HepG2 (cell line): Measurements from ENCODE around the gene ANKRD35. TPM values are rescaled to one million over a fixed set of nuclear protein-coding genes. Genes with fewer than 3 reads are reported as not detected.

Experiments
- ATAC-seq: fragments of 200-7000 bp; cut with Tn5 transposase; 3 replicates; pipeline ENCODE4 v1.9.1; 2020; ENCODE audit warnings: mild to moderate bottlenecking, moderate library complexity
- BruUV-seq: library from RNA; stranded (reverse); fragments of 400-500 nt; replicated peaks from 2 replicates; lab custom pipeline; 2021; lab: Mats Ljungman, UMichigan
- CTCF ChIA-PET: fragments of 300-600 bp; formaldehyde crosslinking; extraction: SDS; loops from one replicate; lab custom pipeline; 2021; ENCODE audit warnings: low total read pairs, inconsistent platforms, low intra/inter-chr PET ratio; lab: Yijun Ruan, JAX
- POLR2A ChIA-PET: fragments of 350-600 bp; sonication (Branson Sonifier 250); formaldehyde crosslinking; loops from one replicate; lab custom pipeline; 2020; ENCODE audit warnings: antibody characterized with exemption, inconsistent platforms; lab: Yijun Ruan, JAX
- DNase-seq: peaks from one replicate; pipeline ENCODE4 v3.0.0-alpha.2; 2015; ENCODE audit warnings: low spot score
- FAIRE-seq: peaks from 3 replicates; lab custom pipeline; 2011; peaks lifted over from hg19 to GRCh38; lab: Jason Lieb, UNC
- H2AFZ ChIP-seq: one replicate; pipeline ENCODE4 v1.6.1; 2011; ENCODE audit warnings: low read length, inconsistent platforms
- H3K27ac ChIP-seq: fragments of 300-600 bp; 3 replicates; pipeline ENCODE4 v1.8.0; 2011; ENCODE audit warnings: mixed run types, mild to moderate bottlenecking, mixed read lengths, low read length, inconsistent platforms; ENCODE audit not compliant: insufficient read depth; ENCODE audit errors: extremely low read length
- H3K27me3 ChIP-seq, 2 experiments: fragments of 200-600 bp in 1 of 2; 2 replicates in 1 of 2; 3 replicates in 1 of 2; pipeline versions ENCODE4 v1.6.0 to v1.8.0; 2011; ENCODE audit warnings: low read length in 2 of 2, mild to moderate bottlenecking in 2 of 2, moderate library complexity in 2 of 2, inconsistent platforms in 1 of 2; ENCODE audit not compliant: insufficient read depth in 2 of 2, control insufficient read depth in 1 of 2
- H3K36me3 ChIP-seq, 2 experiments: fragments of 200-600 bp in 1 of 2; replicated peaks in 1 of 2; 2 replicates in 1 of 2; 3 replicates in 1 of 2; pipeline versions ENCODE4 v1.5.1 to v1.8.0; 2011; ENCODE audit warnings: low read length in 2 of 2, inconsistent platforms in 1 of 2; ENCODE audit not compliant: insufficient read depth in 2 of 2, control insufficient read depth in 1 of 2
- H3K4me1 ChIP-seq: 2 replicates; pipeline ENCODE4 v1.5.1; 2012; ENCODE audit warnings: low read length, inconsistent platforms; ENCODE audit not compliant: insufficient read depth
- H3K4me2 ChIP-seq: 2 replicates; pipeline ENCODE4 v1.6.0; 2011; ENCODE audit warnings: low read depth, low read length, inconsistent platforms
- H3K4me3 ChIP-seq, 3 experiments: fragments of 200-600 bp in 1 of 3; sonication (generic), shearing (Covaris generic) in 1 of 3; replicated peaks in 1 of 3; 2 replicates each; pipeline ENCODE4 v1.5.1; 2011 to 2016; ENCODE audit warnings: low read length in 3 of 3, inconsistent platforms in 2 of 3, low read depth in 2 of 3, mild to moderate bottlenecking in 2 of 3, control low read depth in 1 of 3, mixed read lengths in 1 of 3; ENCODE audit not compliant: insufficient read depth in 1 of 3
- H3K79me2 ChIP-seq: one replicate; pipeline ENCODE4 v1.6.1; 2011; ENCODE audit warnings: low read length, inconsistent platforms; ENCODE audit not compliant: insufficient read depth
- H3K9ac ChIP-seq: 2 replicates; pipeline ENCODE4 v1.6.0; 2011; ENCODE audit warnings: mild to moderate bottlenecking, low read depth, low read length, inconsistent platforms; ENCODE audit not compliant: insufficient read depth
- H3K9me3 ChIP-seq: 2 replicates; pipeline ENCODE4 v1.5.1; 2012; ENCODE audit warnings: mild to moderate bottlenecking, low read length
- H4K20me1 ChIP-seq: 2 replicates; pipeline ENCODE4 v1.6.0; 2011; ENCODE audit warnings: inconsistent platforms, mild to moderate bottlenecking, low read length, moderate library complexity; ENCODE audit not compliant: insufficient read depth
- BCL6 ChIP-seq: IDR thresholded peaks from 2 replicates; pipeline ENCODE4 v1.6.1; 2016; ENCODE audit warnings: missing genetic modification reagents, missing compliant biosample characterization
- HOMEZ ChIP-seq: IDR thresholded peaks from 2 replicates; pipeline ENCODE4 v1.6.1; 2016; ENCODE audit warnings: low read depth
- KAT8 ChIP-seq: IDR thresholded peaks from 2 replicates; pipeline ENCODE4 v1.6.1; 2016; ENCODE audit warnings: missing genetic modification reagents, missing compliant biosample characterization
- MED1 ChIP-seq: sonication (generic); formaldehyde crosslinking; IDR thresholded peaks from 2 replicates; pipeline ENCODE4 v1.4.0; 2020; ENCODE audit warnings: missing genetic modification reagents
- MEIS1 ChIP-seq: sonication (generic); formaldehyde crosslinking; IDR thresholded peaks from 2 replicates; pipeline ENCODE4 v1.9.0; 2021; ENCODE audit warnings: mild to moderate bottlenecking, missing genetic modification reagents, moderate library complexity, borderline replicate concordance
- NCOR1 ChIP-seq: fragments of 200-600 bp; sonication (generic); IDR thresholded peaks from 2 replicates; pipeline ENCODE4 v1.7.0; 2017; ENCODE audit warnings: antibody characterized with exemption, low read length, borderline replicate concordance
- ONECUT2 ChIP-seq: sonication (generic); formaldehyde crosslinking; IDR thresholded peaks from 2 replicates; pipeline ENCODE4 v1.4.0; 2020; ENCODE audit warnings: missing genetic modification reagents
- PAXIP1 ChIP-seq: sonication (generic); formaldehyde crosslinking; conservative IDR thresholded peaks from 2 replicates; pipeline ENCODE4 v1.4.0; 2020; ENCODE audit warnings: mild to moderate bottlenecking, missing genetic modification reagents, moderate library complexity
- RARA ChIP-seq: IDR thresholded peaks from 2 replicates; pipeline ENCODE4 v1.6.1; 2016; ENCODE audit warnings: missing genetic modification reagents, missing compliant biosample characterization
- RXRB ChIP-seq: IDR thresholded peaks from 2 replicates; pipeline ENCODE4 v1.6.1; 2016; ENCODE audit warnings: borderline replicate concordance, missing genetic modification reagents, missing compliant biosample characterization
- SKI ChIP-seq: fragments of 450-650 bp; IDR thresholded peaks from one replicate; pipeline ENCODE4 v1.6.1; 2018; ENCODE audit warnings: mild to moderate bottlenecking; ENCODE audit not compliant: partially characterized antibody
- ZBTB42 ChIP-seq: sonication (generic); formaldehyde crosslinking; IDR thresholded peaks from 2 replicates; pipeline ENCODE4 v1.5.0; 2020; ENCODE audit warnings: mild to moderate bottlenecking, missing genetic modification reagents
- ZNF235 ChIP-seq: sonication (generic); formaldehyde crosslinking; IDR thresholded peaks from 2 replicates; pipeline ENCODE4 v1.8.1; 2023; ENCODE audit warnings: mild to moderate bottlenecking, missing genetic modification reagents, borderline replicate concordance
- ZNF414 ChIP-seq: sonication (generic); formaldehyde crosslinking; IDR thresholded peaks from 2 replicates; pipeline ENCODE4 v1.5.0; 2020; ENCODE audit warnings: missing genetic modification reagents
- ZNF691 ChIP-seq: sonication (generic); formaldehyde crosslinking; IDR thresholded peaks from 2 replicates; pipeline ENCODE4 v1.4.0; 2020; ENCODE audit warnings: missing genetic modification reagents, low read depth, mild to moderate bottlenecking, borderline replicate concordance
- WGBS: methylation state at CpG from one replicate; pipeline ENCODE4 v1.1.6; 2017; ENCODE audit warnings: low lambda C conversion rate; 5-methylcytosine and 5-hydroxymethylcytosine counted together
- in situ Hi-C: cut with HindIII; loops from 2 replicates; pipeline ENCODE4 v1.10.0; 2017; ENCODE audit warnings: low pct_unique_long_range_greater_than_20kb; ENCODE audit not compliant: extremely low pct_ligation_motif_present
- intact Hi-C: fragments of 100-400 bp; cut with micrococcal nuclease; formaldehyde crosslinking; loops from one replicate; pipeline ENCODE4 v1.10.0; 2022; ENCODE audit not compliant: unreplicated experiment
- polyA plus RNA-seq, 8 experiments: library from polyadenylated mRNA; depleted of rRNA in 3 of 8; stranded (reverse) in 7 of 8; unstranded in 1 of 8; fragments of >200 nt; fragmentation: Illumina TruSeq in 4 of 8; extraction: Trizol in 4 of 8; gene quantifications; 2 replicates each; pipeline versions ENCODE4 v1.2.1 to v1.2.3, GENCODE V29; 2011 to 2016; ENCODE audit warnings: low read depth in 4 of 8, missing spikeins in 1 of 8, mixed read lengths in 1 of 8; ENCODE audit not compliant: insufficient read depth in 1 of 8
- total RNA-seq, 5 experiments: library from RNA; depleted of rRNA; stranded (reverse); fragments of >200 nt; fragmentation: Illumina TruSeq; extraction: Trizol; gene quantifications; 2 replicates each; pipeline ENCODE4 v1.2.3, GENCODE V29; 2016; ENCODE audit warnings: low read depth in 1 of 5

ANKRD35 gene
- total and polyA plus RNA-seq, 2 of the 13 experiments (the other 11 are each of a cell fraction or from before 2014, with no cell fraction given), result 0.02 TPM; not detected in 1

GRCh38 chr1:145893306-145894055, 7.8 kb upstream of the ANKRD35 start:
- H3K27me3 ChIP-seq, result no peaks in the 10 kb centered on the region
- H3K36me3 ChIP-seq, result no peaks in the 10 kb centered on the region
- H2AFZ ChIP-seq, result no peak overlapping the region
- in situ Hi-C loops (no loop called here), intact Hi-C loops (loop anchor here (5.0 kb wide), 4 partner anchors 34 to 84 kb away; partner anchors contain the start of genes LIX1L, PIAS3 and RBM8A)
- ATAC-seq (no peak), DNase-seq (no peak), FAIRE-seq (no peak)
- no peak for TF ChIP-seq MEIS1 (CRISPR knock-in tag)
- TF ChIP-seq RARA (CRISPR knock-in tag), result peak; percentile 59; the same call in 1 of the 2 replicates
- TF ChIP-seq MED1 (CRISPR knock-in tag), result 0 out of 2 replicates have a peak, but pooled peaks have one; percentile 15
- peak; percentile 33; the same call in 1 of the 2 replicates for TF ChIP-seq NCOR1
- no peak for TF ChIP-seq ZNF235 (CRISPR knock-in tag)
- peak; percentile 70 for TF ChIP-seq SKI
- peak; percentile 36; the same call in 1 of the 2 replicates for TF ChIP-seq PAXIP1 (CRISPR knock-in tag)
- 0 out of 2 replicates have a peak, but pooled peaks have one; percentile 20 for TF ChIP-seq KAT8 (CRISPR knock-in tag)
- TF ChIP-seq ZBTB42 (CRISPR knock-in tag), result 0 out of 2 replicates have a peak, but pooled peaks have one; percentile 50
- peak; percentile 73 for TF ChIP-seq ONECUT2 (CRISPR knock-in tag)
- TF ChIP-seq ZNF691 (CRISPR knock-in tag), result no peak
- no peak for TF ChIP-seq ZNF414
- TF ChIP-seq RXRB (CRISPR knock-in tag), result peak; percentile 42; the same call in 1 of the 2 replicates
- TF ChIP-seq BCL6 (CRISPR knock-in tag), result peak; percentile 94
- TF ChIP-seq HOMEZ (CRISPR knock-in tag), result 0 out of 2 replicates have a peak, but pooled peaks have one; percentile 27
- 49% methylated on average over 7 of the region's 7 CpGs for WGBS
- H3K79me2 ChIP-seq, result no peaks in the 10 kb centered on the region
- peaks cover 84% of the 10 kb centered on the region for H3K4me1 ChIP-seq
- no peak overlapping the region for H3K9ac ChIP-seq
- H3K4me3 ChIP-seq, result no peak overlapping the region
- no peaks in the 10 kb centered on the region for H4K20me1 ChIP-seq
- BruUV-seq, result no TSS peak
- H3K4me2 ChIP-seq, result peak overlapping the region; percentile 14; the same call in 1 of the 2 replicates
- H3K9me3 ChIP-seq, result no peaks in the 10 kb centered on the region
- H3K27ac ChIP-seq, result no peak overlapping the region
- ChIA-PET CTCF (interaction anchor here (3.3 kb wide), 1 partner anchor 16 kb away, joined by 93 read pairs; the partner anchor contains the start of gene ITGA10), POLR2A (interaction anchor here (1.9 to 2.9 kb wide), 3 partner anchors 15 to 71 kb away, joined by 11 to 29 read pairs (median 25); partner anchors contain the start of genes ANKRD34A, ITGA10, POLR3GL and RBM8A)
